SU-DHL-6 (cell line): Measurements from ENCODE around the gene STK4.

Experiments used
- EZH2phosphoT487 ChIP-seq: fragments of 200-600 bp; sonication (generic), shearing (Covaris generic); conservative IDR thresholded peaks from 2 replicates; pipeline ENCODE4 v1.6.1; 2018; ENCODE audit warnings: mild to moderate bottlenecking, antibody characterized with exemption, low read length, moderate library complexity, mixed read lengths
- TF ChIP-seq, protein P1 (sequence below): fragments of 200-600 bp; sonication (generic); IDR thresholded peaks from one replicate; pipeline ENCODE4 v1.5.1; 2017; ENCODE audit warnings: antibody characterized with exemption, mild to moderate bottlenecking, low read length, moderate library complexity; ENCODE audit not compliant: insufficient read depth, poor library complexity, severe bottlenecking

DNA sequence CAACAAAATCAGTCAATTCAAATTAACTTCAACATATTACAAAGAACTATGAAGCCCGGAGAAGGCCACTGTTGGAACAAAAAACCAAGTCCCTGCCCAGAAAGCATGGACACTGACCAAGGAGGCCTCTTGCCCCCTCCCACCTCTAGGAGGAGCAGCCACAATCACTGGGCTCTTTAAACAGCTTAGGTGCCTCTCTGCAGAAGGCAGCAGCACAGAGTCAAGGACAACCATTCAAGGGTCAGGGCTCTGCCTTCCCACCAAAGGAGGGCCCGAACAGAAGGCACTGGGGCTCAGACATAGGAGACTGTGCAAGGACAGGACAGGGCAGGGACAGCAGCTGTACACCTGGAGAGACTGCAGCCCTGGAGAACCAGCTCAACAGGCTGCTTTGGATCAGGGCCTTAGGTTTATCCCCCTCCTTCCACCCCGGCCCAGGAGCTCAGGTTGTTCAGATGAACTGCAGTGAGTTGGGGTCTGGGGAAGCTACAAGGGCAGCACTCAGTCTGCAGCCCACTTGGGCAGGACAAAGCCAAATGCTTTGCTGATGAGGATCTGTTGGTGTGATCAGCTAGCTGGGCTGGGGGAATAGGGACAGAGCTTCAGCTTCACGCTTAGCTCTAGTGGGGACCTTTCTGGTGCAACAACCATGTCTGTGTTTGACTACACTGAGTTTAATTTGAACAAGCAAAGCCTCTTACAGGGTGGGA is 23.9 kb upstream of the STK4 start:
- TF ChIP-seq, protein P1, sequence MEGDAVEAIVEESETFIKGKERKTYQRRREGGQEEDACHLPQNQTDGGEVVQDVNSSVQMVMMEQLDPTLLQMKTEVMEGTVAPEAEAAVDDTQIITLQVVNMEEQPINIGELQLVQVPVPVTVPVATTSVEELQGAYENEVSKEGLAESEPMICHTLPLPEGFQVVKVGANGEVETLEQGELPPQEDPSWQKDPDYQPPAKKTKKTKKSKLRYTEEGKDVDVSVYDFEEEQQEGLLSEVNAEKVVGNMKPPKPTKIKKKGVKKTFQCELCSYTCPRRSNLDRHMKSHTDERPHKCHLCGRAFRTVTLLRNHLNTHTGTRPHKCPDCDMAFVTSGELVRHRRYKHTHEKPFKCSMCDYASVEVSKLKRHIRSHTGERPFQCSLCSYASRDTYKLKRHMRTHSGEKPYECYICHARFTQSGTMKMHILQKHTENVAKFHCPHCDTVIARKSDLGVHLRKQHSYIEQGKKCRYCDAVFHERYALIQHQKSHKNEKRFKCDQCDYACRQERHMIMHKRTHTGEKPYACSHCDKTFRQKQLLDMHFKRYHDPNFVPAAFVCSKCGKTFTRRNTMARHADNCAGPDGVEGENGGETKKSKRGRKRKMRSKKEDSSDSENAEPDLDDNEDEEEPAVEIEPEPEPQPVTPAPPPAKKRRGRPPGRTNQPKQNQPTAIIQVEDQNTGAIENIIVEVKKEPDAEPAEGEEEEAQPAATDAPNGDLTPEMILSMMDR, result no peak
- no peak for TF ChIP-seq EZH2phosphoT487
